Natural killer cell (primary cell): Measurements from ENCODE around the gene RNF34. TPM values are rescaled to one million over a fixed set of nuclear protein-coding genes. Genes with fewer than 3 reads are reported as not detected.
"Not testable (repeated sequence)": the region's sequence is repeated elsewhere in the genome, so short reads cannot be mapped to it uniquely, and the experiment has no call there.

Experiments
- ATAC-seq, 3 donors: fragments of 150-1000 bp in 2 of 3; fragments of 200-7000 bp in 1 of 3; cut with Tn5 transposase; 1 replicate in 1 of 3; 2 replicates in 2 of 3; pipeline ENCODE4 v1.10.0; 2021; ENCODE audit warnings: mild to moderate bottlenecking in 2 of 3, moderate library complexity in 2 of 3
- DNase-seq, 2 donors: peaks; one replicate each; pipeline versions ENCODE4 v3.0.0 to v3.0.0-alpha.2; 2013 to 2021; ENCODE audit warnings: mixed read lengths in 1 of 2
- H3K27ac ChIP-seq: one replicate; pipeline ENCODE4 v1.5.1; 2013; ENCODE audit warnings: mild to moderate bottlenecking, low read length
- H3K27me3 ChIP-seq: one replicate; pipeline ENCODE4 v1.6.1; 2013; ENCODE audit warnings: low read length; ENCODE audit not compliant: control insufficient read depth, insufficient read depth
- H3K36me3 ChIP-seq: one replicate; pipeline ENCODE4 v1.6.1; 2013; ENCODE audit warnings: low read length; ENCODE audit not compliant: control insufficient read depth, insufficient read depth
- H3K4me1 ChIP-seq: one replicate; pipeline ENCODE4 v1.6.1; 2013; ENCODE audit warnings: low read length; ENCODE audit not compliant: control insufficient read depth, insufficient read depth
- H3K4me3 ChIP-seq: one replicate; pipeline ENCODE4 v1.5.1; 2013; ENCODE audit warnings: low read length
- H3K9me3 ChIP-seq: one replicate; pipeline ENCODE4 v1.6.1; 2013; ENCODE audit warnings: low read length; ENCODE audit not compliant: control insufficient read depth, insufficient read depth
- H3K27ac Mint-ChIP-seq, 2 donors: one replicate each; pipeline ENCODE4 v1.8.0; 2022; ENCODE audit warnings: mild to moderate bottlenecking in 2 of 2, mixed read lengths in 2 of 2, moderate library complexity in 1 of 2
- H3K27me3 Mint-ChIP-seq, 2 donors: one replicate each; pipeline ENCODE4 v1.8.0; 2022; ENCODE audit warnings: low read depth in 2 of 2, mixed read lengths in 2 of 2
- H3K36me3 Mint-ChIP-seq: one replicate; pipeline ENCODE4 v1.8.0; 2022; ENCODE audit warnings: mixed read lengths
- H3K4me1 Mint-ChIP-seq, 2 donors: one replicate each; pipeline ENCODE4 v1.8.0; 2022; ENCODE audit warnings: mixed read lengths in 2 of 2
- H3K4me3 Mint-ChIP-seq: one replicate; pipeline ENCODE4 v1.8.0; 2022; ENCODE audit warnings: mild to moderate bottlenecking, moderate library complexity, mixed read lengths
- H3K9me3 Mint-ChIP-seq, 2 donors: one replicate each; pipeline ENCODE4 v1.8.0; 2022; ENCODE audit warnings: mixed read lengths in 2 of 2
- WGBS: methylation state at CpG from one replicate; pipeline ENCODE4 v1.1.7; 2013; ENCODE audit warnings: missing lambda C conversion rate; ENCODE audit not compliant: insufficient coverage; 5-methylcytosine and 5-hydroxymethylcytosine counted together
- intact Hi-C: fragments of 100-400 bp; cut with micrococcal nuclease; formaldehyde crosslinking; loops from one replicate; pipeline ENCODE4 v1.14.2; 2022
- total RNA-seq, 4 donors: library from RNA; stranded (reverse); fragments of 120-200 nt in 1 of 4; gene quantifications; one replicate each; pipeline versions ENCODE4 v1.2.3 to v1.2.4, GENCODE V29; 2013 to 2022
- TF ChIP-seq, protein P1 (sequence below): fragments of 200-600 bp; IDR thresholded peaks from one replicate; pipeline ENCODE4 v1.8.0; 2022; ENCODE audit warnings: antibody characterized with exemption

The RNF34 gene
- total RNA-seq, 3 donors from 2014 or later (not counting 1 experiment from before 2014, with no cell fraction given) = 62.3 to 78.4 (median 73.4) TPM

DNA sequence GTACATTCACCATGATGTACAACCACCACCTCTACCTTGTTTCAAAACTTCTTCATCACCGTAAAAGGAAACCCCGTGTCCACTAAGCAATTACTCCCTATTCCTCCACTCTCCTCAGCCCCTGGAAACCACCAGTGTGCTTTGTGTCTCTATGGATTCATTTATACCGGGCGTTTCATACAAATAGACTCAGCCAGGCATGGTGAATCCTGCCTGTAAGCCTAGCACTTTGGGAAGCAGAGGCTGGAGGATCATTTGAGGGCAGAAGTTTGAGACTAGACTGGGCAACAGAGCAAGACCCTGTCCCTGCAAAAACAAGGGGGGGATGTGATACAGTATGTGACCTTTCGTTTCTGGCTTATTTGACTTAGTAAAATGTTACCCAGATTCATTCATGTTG, 21.2 kb upstream of the RNF34 start:
- Histone ChIP-seq H3K27ac (no peak overlapping the region), H3K4me3 (no peak overlapping the region), H3K9me3 (no peaks in the 10 kb centered on the region), H3K36me3 (no peaks in the 10 kb centered on the region), H3K27me3 (no peaks in the 10 kb centered on the region), H3K4me1 (peaks cover 5% of the 10 kb centered on the region)
- TF ChIP-seq, protein P1, sequence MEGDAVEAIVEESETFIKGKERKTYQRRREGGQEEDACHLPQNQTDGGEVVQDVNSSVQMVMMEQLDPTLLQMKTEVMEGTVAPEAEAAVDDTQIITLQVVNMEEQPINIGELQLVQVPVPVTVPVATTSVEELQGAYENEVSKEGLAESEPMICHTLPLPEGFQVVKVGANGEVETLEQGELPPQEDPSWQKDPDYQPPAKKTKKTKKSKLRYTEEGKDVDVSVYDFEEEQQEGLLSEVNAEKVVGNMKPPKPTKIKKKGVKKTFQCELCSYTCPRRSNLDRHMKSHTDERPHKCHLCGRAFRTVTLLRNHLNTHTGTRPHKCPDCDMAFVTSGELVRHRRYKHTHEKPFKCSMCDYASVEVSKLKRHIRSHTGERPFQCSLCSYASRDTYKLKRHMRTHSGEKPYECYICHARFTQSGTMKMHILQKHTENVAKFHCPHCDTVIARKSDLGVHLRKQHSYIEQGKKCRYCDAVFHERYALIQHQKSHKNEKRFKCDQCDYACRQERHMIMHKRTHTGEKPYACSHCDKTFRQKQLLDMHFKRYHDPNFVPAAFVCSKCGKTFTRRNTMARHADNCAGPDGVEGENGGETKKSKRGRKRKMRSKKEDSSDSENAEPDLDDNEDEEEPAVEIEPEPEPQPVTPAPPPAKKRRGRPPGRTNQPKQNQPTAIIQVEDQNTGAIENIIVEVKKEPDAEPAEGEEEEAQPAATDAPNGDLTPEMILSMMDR = no peak
- intact Hi-C loops = no loop called here
- DNase-seq = no peak
- ATAC-seq = no peak
- 84% methylated on average over 4 of the region's 5 CpGs for WGBS
- H3K27ac Mint-ChIP-seq = no peak overlapping the region
- H3K27me3 Mint-ChIP-seq = no peaks in the 10 kb centered on the region
- no peaks in the 10 kb centered on the region for H3K36me3 Mint-ChIP-seq
- H3K4me3 Mint-ChIP-seq = no peak overlapping the region
- H3K9me3 Mint-ChIP-seq = no peaks in the 10 kb centered on the region
- H3K4me1 Mint-ChIP-seq = no peaks in the 10 kb centered on the region

- intact Hi-C loops = no loop called here
- Mint-ChIP-seq H3K4me1 (no peaks in the 10 kb centered on the region), H3K9me3 (no peaks in the 10 kb centered on the region), H3K27me3 (no peaks in the 10 kb centered on the region), H3K4me3 (no peak overlapping the region), H3K36me3 (no peaks in the 10 kb centered on the region), H3K27ac (no peak overlapping the region)
- WGBS = 96% methylated on average over 10 of the region's 10 CpGs
- DNase-seq (no peak), ATAC-seq (no peak)
- Histone ChIP-seq H3K36me3 (no peaks in the 10 kb centered on the region), H3K27ac (no peak overlapping the region), H3K4me1 (no peaks in the 10 kb centered on the region), H3K9me3 (no peaks in the 10 kb centered on the region), H3K27me3 (no peaks in the 10 kb centered on the region), H3K4me3 (no peak overlapping the region)
- TF ChIP-seq, protein P1 = no peak
Measured at GRCh38 chr12:121379945-121380344, 20.0 kb upstream of the RNF34 start.

DNA sequence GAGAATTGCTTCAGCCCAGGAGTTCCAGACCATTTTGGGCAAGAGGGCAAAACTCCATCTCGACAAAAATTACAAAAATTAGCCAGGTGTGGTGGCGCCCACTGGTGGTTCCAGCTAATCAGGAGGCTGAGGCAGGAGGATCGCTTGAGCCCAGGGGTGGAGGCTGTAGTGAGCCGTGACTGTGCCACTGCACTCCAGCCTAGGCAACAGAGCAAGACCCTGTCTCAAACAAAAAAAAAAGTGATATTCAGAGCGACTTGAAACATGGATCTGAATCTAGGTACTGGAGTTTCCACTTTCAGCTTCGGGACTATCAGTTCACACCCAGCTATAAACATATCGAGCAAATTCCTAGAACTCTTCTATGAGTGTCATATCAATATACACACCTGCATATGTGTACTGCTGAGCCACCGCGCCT, 16.3 kb upstream of the RNF34 start:
- no peak for DNase-seq
- Mint-ChIP-seq H3K4me1 (no peaks in the 10 kb centered on the region), H3K27ac (no peak overlapping the region), H3K27me3 (no peaks in the 10 kb centered on the region), H3K4me3 (no peak overlapping the region), H3K9me3 (no peaks in the 10 kb centered on the region), H3K36me3 (no peaks in the 10 kb centered on the region)
- TF ChIP-seq, protein P1 = no peak
- no peak for ATAC-seq
- Histone ChIP-seq H3K27me3 (no peaks in the 10 kb centered on the region), H3K4me1 (no peaks in the 10 kb centered on the region), H3K27ac (no peak overlapping the region), H3K36me3 (no peaks in the 10 kb centered on the region), H3K4me3 (no peak overlapping the region), H3K9me3 (no peaks in the 10 kb centered on the region)
- intact Hi-C loops = no loop called here
- 96% methylated on average over 9 of the region's 9 CpGs for whole genome bisulfite sequencing

GRCh38 chr12:121384891-121385290, 15.0 kb upstream of the RNF34 start:
- H3K4me3 Mint-ChIP-seq, H3K27ac Mint-ChIP-seq, H3K27ac ChIP-seq, H3K36me3 ChIP-seq, DNase-seq, H3K27me3 ChIP-seq, H3K9me3 Mint-ChIP-seq, H3K4me1 ChIP-seq, H3K27me3 Mint-ChIP-seq, ATAC-seq, H3K4me3 ChIP-seq, H3K9me3 ChIP-seq, H3K36me3 Mint-ChIP-seq, H3K4me1 Mint-ChIP-seq, intact Hi-C loops: not testable (repeated sequence)
- 90% methylated on average over 6 of the region's 6 CpGs for WGBS
